Measurements from ENCODE around the gene FAM110D. TPM values are rescaled to one million over a fixed set of nuclear protein-coding genes. Genes with fewer than 3 reads are reported as not detected.

Gene FAM110D
- not detected in 2 replicates for total RNA-seq

GRCh38 chr1:26158908-26159742, at the start of gene FAM110D:
Gene FAM110D, plus strand, starts transcription at chr1:26159079. Its CDS starts 2,213 bp downstream, at chr1:26161292.

GRCh38 chr1:26111530-26112406, 47.1 kb upstream of the FAM110D start, which contains the start of gene PDIK1L:
Gene PDIK1L, plus strand, starts transcription at chr1:26111824. Its CDS starts 2,485 bp downstream, at chr1:26114309.

GRCh38 chr1:26168410-26169197, 9.7 kb downstream of the FAM110D start, which contains the start of gene C1orf232:
Gene C1orf232, minus strand, starts transcription at chr1:26168963. Its CDS starts 464 bp downstream, at chr1:26168499.

GRCh38 chr1:26169669-26170471, 11.0 kb downstream of the FAM110D start, which contains the start of gene ZNF593:
Gene ZNF593, plus strand, starts transcription at chr1:26169908. Its CDS starts 76 bp downstream, at chr1:26169984.

GRCh38 chr1:26171084-26172072, 12.5 kb downstream of the FAM110D start, which contains the start of gene ZNF593OS:
Gene ZNF593OS, minus strand, starts transcription at chr1:26171832. Its CDS starts 171 bp downstream, at chr1:26171661.

GRCh38 chr1:26177182-26177684, 18.4 kb downstream of the FAM110D start, which contains the start of gene CNKSR1:
Gene CNKSR1, plus strand, starts transcription at chr1:26177491. Its CDS starts 57 bp downstream, at chr1:26177548.

GRCh38 chr1:26190373-26190987, 31.6 kb downstream of the FAM110D start, which contains the start of gene CATSPER4:
Gene CATSPER4, plus strand, starts transcription at chr1:26190602. Its CDS starts 26 bp downstream, at chr1:26190628.

Other genes with a start within 250 kb of the FAM110D start
- gene PAFAH2, start 161.0 kb upstream of the FAM110D start, total RNA-seq, result 5.2 and 6.1 TPM in 2 replicates
- 0.09 and 0.47 TPM in 2 replicates for gene EXTL1, start 137.3 kb upstream of the FAM110D start, total RNA-seq
- not detected in 2 replicates for gene SLC30A2, start 113.0 kb upstream of the FAM110D start, total RNA-seq
- not detected in 2 replicates for gene TRIM63, start 91.4 kb upstream of the FAM110D start, total RNA-seq
- 3.4 and 3.9 TPM in 2 replicates for gene PDIK1L, start 47.3 kb upstream of the FAM110D start, total RNA-seq
- gene C1orf232, start 9.9 kb downstream of the FAM110D start, total RNA-seq, result not detected in 2 replicates
- gene ZNF593, start 10.8 kb downstream of the FAM110D start, total RNA-seq, result 16.1 and 25.8 TPM in 2 replicates
- not detected in 2 replicates for gene ZNF593OS, start 12.8 kb downstream of the FAM110D start, total RNA-seq
- not detected in 2 replicates for gene CNKSR1, start 18.4 kb downstream of the FAM110D start, total RNA-seq
- not detected in 2 replicates for gene CATSPER4, start 31.5 kb downstream of the FAM110D start, total RNA-seq
- 2.7 and 3.8 TPM in 2 replicates for gene CEP85, start 75.1 kb downstream of the FAM110D start, total RNA-seq
- 31.1 and 52.8 TPM in 2 replicates for gene SH3BGRL3, start 121.0 kb downstream of the FAM110D start, total RNA-seq
- 5.2 and 7.5 TPM in 2 replicates for gene UBXN11, start 147.6 kb downstream of the FAM110D start, total RNA-seq
- gene CD52, start 158.9 kb downstream of the FAM110D start, total RNA-seq, result not detected in 2 replicates
- gene CRYBG2, start 195.1 kb downstream of the FAM110D start, total RNA-seq, result under 0.01 TPM in 1 of 2 replicates, not detected in the other
- not detected in 2 replicates for gene ZNF683, start 213.7 kb downstream of the FAM110D start, total RNA-seq

All from bronchial smooth muscle cell (primary cell).